Testis (tissue), 2 donors: ENCODE results near the gene ABCA12.

Source experiments
- CTCF ChIP-seq, 3 experiments: fragments of 450-650 bp in 2 of 3; fragments of 200-600 bp in 1 of 3; sonication (generic) in 1 of 3; IDR thresholded peaks; one replicate each; pipeline ENCODE4 v1.5.1; 2016 to 2019; ENCODE audit warnings: antibody characterized with exemption in 3 of 3, mild to moderate bottlenecking in 2 of 3, moderate library complexity in 1 of 3
- POLR2A ChIP-seq: fragments of 450-650 bp; IDR thresholded peaks from one replicate; pipeline ENCODE4 v1.6.1; 2017; ENCODE audit warnings: antibody characterized with exemption, mild to moderate bottlenecking, moderate library complexity

- no peak for TF ChIP-seq CTCF (IDR thresholded peaks at IDR 0.05)
- no peak for TF ChIP-seq POLR2A
Observed at GRCh38 chr2:214934006-214934405, 204.4 kb downstream of the ABCA12 start.
